GM21737 (cell line): ENCODE results near the gene SLC2A6.

ENCODE experiments used
- ATAC-seq: cut with Tn5 transposase; IDR thresholded peaks from one replicate; pipeline ENCODE4 v1.9.1; 2021; ENCODE audit warnings: mild to moderate bottlenecking, moderate library complexity; ENCODE audit not compliant: unreplicated experiment

The SLC2A6 gene

DNA sequence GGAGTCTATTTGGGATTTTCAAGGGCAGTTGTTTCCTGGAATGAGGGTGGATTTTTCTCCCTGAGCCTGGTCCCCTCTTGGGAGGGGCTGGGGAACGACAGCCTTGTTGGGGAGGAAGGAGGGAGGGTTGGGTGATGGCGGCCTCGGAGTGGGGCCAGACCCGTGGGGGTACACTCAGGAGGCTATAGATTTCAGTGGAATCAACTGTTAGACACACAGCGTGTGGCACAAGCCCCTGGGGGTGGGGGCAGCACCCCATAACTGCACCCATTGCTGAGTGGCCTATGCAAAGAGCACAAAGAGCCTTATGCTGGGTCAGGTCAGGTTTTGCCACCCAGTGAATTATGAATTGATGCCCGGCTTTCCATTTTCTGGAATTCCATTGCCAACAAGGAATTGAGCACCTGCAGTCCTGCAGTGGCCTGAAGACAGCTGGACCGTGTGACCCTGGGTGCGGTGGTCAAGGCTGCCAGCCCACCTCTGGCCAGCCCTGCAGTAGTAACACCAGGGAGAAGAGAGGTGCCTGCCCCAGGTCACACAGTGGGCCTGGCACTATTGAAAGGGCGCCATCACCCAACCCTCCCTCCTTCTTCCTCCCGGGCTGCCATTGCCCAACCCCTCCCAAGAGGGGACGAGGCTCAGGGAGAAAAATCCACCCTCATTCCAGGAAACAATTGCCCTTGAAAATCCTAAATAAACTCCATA lies 37.5 kb upstream of the SLC2A6 start:
- no peak for ATAC-seq

DNA sequence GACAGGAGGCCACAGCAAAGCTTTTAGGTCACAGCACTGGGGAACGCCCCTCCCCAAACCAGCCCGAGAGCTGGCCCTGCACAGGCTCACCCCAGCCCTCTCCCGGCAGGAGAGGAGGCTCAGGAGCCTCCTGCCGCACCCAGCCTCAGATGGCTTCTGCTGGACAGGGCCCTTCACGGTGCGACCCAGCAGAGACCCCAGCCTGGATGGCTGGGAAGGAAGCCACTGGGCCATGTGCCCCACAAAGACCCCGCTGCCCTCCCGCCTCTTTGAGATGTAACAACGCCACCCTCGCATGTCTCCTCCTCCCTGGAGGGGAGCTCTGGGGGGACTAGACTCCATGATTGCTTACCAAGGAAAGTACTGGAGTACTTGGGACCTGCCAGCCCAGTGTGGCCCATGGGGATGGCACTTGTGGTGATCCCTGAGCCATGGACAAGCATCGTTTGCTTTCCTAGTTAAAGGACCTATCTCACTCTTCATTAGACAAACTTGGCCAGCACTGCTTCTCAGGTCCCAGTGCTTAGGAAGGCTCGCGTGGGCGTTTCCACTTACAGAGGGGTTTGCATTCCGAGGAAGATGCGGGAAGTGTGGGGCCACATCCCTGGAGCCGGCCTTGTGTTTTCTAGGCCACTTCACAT lies 36.8 kb upstream of the SLC2A6 start:
- ATAC-seq, result no peak

DNA sequence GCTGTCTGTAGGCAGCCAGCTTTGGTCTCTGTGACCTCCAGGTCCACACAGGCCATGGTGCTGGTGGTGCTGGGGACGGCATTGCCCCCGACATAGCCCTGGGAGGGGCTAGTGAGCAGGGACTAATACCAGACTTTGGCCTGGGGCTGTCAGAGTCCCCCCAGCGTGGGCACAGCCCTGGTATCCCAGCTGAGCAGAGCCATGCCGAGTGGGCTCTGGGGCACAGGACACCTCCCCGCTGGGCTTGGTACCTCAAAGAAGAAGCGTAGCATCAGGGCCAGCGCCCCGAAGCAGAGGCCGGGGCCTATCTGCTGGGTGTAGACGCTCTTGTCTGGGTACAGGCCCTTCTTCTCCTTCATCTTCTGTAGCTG lies 36.3 kb upstream of the SLC2A6 start:
- no peak for ATAC-seq

DNA sequence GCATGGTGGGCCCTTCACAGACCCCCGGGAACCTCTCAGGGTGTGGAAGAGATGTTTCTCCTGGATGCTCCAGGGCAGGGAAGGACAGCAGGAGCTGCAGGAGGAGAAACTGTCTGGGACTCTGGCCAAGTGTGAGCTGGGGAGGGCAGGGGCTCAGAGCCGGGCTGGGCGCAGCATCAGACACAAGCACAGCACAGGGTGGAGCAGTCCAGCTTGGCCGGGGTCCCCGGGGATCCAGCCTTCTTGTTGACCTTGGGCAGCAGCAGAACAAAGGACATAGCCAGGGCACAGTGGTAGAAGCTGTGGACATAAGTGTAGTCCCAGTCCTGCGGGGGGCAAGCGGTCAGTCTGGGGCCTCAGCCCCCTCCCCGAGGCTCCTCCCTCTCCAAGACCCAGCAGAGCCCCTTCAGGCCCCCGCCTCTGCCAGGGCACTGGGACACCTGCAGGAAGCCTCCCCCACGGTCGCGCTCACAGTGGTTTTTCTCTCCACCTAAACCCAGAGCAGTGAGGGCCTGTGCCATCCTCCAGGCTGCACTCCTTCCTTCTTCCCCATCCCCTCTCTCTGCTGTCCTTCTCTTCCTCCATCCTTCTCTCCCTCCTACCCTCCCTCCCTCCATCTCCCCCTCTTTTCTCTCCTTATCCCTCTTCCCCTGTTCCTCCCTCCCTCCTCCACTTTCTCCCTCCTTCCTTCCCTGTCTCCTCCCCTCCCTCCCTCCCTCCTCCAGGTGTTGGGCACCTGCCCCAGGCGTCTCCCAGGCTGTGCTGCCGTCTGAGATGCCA lies 35.8 kb upstream of the SLC2A6 start:
- ATAC-seq, result no peak

DNA sequence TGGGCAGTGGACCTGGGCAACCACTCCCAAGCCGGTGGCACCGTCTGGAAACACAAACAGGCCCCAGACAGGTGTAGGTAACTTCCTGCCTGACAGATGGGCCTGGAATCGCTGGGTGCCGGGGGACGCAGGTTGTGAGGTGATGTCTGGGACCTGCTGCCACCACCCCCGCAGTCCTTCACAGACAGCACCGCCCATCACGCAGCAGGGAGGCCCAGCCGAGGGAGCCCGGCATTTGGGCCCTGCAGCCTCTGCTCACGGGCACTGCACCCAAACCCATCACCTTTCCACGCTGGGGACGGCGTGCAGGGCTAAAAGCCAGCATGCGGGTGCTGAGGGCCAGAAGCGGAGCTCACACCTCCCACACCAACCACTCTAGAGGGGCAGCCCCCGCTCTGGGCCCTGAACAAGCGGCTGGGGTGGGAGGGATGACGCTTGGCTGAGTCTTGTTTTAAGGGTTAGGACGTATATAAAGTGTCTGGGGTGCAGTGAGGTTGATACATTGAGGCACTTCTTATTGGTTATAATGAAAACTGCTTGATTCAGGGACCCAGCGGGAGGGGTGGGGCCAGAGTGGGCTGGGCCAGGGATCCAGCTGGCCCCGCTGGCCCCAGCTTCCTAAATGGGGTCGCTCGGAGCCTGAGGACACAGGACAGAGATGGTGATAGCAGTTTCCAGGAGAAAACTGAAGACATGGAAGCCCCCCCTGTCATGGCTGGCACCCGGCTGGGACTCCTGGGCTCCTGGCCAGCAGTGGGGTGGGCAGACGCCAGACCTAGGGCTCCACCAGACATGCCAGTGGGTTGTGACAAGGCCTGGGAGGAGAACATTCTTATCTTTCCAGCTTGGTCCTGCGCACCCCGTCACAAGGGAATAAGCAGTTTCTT lies 34.6 kb upstream of the SLC2A6 start:
- ATAC-seq, result no peak

DNA sequence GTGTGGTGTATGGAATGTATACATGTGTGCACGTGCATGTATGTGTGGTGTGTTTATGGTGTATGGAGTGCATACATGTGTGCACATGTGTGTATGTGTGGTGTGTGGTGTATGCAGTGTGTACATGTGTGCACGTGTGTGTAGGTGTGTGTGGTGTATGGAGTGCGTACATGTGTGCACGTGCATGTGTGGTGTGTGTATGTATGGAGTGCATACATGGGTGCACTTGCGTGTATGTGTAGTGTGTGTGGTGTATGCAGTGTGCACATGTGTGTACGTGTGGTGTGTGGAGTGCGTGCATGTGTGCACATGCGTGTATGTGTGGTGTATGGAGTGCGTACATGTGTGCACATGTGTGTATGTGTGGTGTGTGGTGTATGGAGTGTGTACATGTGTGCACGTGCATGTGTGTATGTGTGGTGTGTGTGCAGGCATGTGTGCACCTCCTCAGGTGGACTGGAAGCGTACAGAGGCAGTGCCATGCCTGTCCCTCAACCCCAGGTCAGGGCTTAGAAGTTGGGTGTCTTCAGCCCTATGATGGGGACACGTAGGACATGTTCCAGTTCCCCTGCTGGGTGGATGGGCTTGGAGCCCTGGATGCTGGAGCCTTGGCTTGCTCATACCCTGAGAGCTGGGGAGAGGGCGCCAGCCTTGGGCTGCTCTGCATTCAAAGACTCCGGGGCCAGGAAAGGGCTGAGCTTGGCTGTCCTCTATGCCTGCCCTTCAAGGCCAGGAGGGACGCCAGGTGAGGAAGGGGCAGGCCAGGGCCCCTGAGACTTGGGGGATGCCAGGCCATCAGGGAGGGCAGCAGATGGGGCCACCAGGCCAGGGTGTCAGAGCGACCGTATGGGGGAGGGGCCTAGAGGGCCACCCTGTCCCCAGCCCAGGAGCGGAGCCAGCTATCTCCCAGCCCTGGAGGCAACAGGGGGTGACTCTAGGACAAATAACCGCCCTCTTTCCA lies 33.6 kb upstream of the SLC2A6 start:
- no peak for ATAC-seq

DNA sequence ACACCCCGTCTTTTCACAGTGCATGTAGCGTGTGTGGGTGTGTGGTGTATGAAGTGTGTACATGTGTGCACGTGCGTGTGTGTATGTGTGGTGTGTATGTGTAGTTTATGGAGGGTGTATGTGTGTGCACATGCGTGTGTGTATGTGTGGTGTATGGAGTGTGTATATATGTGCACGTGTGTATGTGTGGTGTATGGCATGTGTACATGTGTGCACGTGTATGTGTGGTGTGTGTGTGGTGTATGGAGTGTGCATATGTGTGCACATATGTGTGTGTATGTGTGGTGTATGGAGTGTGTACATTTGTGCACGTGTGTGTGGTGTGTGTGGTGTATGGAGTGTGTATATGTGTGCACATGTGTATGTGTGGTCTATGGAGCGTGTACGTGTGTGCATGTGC lies 32.7 kb upstream of the SLC2A6 start:
- no peak for ATAC-seq

DNA sequence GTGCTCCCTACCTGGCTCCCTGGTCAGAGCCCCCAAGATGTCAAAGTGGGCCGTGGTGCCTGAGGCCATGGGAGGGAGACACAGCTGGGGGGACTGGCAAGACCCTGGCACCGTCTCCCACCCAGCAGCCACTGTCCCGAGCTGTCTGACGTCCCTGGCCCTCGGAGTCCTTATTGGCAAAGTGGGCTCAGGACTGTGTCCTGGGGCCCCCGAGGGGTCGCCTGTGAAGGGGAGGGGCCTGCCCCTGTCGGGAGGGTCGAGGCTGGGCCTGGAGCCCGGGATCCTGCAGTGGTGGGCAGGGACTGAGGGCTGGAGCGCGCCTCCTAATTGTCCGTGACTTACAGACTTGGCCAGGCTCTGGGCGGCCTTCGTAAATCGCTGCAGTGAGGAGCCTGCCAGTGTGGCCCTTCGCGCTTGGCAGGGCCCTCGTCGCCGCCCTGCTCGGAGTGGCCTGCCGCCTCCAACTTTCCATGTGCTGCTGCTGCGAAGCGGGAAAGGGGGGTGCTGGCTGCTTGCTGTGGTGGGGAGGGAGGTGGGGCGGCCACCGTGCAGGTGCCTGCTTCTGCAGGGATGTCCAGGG lies 32.1 kb upstream of the SLC2A6 start:
- ATAC-seq, result no peak

DNA sequence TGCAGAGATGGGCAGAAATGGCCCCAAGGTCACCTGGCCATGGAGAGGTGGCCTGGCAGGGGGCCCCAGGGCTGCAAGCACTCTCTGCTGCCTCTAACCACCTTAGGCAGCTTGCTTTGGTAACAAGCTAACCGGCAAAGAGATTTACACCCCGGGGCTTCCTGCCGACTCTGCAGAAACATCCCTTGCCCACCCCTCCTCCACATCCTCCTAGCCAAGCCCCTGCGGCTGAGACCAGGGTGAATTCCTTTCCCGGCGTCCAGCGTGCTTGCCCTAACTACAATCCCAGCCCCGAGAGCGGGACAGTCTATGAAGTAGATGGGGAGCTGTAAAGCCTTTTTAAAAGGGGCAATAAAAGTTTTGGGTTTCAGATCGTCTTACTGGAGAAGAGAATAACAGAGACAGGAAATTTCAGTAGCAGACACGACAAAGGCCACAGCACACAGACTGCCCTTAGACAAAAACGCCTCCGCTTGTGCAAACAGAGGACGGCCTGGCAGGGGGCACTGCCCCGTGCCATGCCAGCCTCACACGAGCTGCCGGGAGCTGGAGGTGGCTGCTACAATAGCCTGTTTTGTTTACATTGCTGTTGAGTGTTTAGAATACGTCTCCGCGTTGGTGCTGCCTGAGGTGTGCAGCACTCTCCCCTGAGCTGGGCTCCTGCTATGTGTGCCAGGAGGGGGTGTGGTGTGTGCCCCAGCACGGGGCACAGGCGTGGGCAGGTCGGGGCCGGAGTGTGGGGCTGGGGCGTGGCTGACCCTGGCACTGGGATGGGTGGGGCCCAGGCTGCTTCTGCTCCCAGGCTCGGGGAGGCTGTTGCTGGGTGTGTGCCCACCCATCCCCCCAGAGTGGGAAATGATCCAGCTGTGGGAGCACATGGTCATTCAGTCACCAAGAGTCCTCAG lies 30.5 kb upstream of the SLC2A6 start:
- no peak for ATAC-seq

DNA sequence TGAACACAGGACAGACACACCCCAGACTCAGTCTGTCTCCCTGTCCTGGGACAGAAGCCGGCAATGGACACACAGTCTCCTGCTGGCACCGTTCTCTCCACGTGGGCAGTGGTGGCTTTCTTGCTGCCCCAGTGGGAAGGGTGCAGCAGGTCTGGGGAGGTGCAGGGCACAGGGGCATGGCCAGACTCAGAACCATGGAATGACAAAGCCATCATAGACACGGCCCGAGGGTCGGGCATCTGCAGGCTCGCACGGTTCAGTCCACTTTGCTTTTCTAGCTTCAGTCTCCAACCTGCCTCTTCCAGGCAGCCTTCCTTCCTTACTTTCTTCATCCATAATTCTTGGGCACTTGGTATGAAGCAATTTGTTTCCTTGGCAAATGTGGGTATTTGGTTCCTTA lies 29.1 kb upstream of the SLC2A6 start:
- no peak for ATAC-seq

DNA sequence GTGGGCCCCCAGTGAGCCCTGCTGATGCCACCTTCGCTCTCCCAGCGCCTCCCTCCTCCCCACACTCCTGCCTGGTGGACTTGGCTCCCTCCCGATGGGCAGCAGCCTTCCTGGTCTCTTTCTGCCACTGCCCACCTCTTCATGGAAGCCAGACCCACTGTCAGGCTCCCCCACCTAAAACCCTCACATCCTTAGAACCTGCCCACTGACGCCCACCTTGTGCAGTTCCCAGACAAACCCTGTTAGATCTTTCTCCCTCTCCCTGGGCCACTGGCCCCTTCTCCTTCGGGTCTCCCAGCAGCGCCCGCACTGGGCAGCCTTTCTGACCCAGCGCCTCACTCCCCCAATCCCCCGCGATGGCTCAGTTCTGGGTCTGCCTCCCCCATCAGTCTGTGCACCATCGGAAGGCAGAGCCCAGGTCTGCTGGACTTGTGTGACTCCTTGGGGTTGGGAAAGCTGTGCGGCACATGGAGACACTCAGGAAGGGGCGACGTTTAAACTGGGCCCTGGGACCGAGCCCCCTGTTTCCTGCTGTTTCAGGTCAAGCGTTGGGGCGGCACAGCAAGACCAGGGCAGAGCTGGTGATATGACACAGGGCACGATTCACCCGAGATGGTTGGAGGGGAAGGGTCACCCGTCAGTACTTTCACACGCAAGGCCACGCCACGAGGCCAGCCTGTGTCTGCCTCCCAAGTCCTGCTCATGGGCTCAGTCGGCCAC lies 28.5 kb upstream of the SLC2A6 start:
- ATAC-seq, result no peak

DNA sequence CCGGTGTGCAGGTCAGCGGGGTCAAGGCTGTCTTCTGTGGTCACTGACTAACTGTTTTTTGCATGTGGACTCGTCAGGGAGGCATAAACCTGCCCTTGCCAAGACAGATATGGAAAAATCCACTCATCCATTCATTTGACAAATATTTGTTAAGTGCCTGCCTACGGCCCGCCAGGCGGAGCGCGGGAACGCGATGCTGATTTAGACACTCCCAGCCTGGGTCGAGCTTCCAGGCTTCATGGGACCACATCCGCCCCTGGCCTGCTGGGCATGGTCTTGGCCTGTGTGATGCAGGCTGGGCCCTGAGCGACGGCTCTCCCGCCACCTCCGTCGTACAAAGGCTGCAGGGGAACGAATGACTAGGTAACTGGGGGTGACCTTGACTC lies 27.7 kb upstream of the SLC2A6 start:
- no peak for ATAC-seq

DNA sequence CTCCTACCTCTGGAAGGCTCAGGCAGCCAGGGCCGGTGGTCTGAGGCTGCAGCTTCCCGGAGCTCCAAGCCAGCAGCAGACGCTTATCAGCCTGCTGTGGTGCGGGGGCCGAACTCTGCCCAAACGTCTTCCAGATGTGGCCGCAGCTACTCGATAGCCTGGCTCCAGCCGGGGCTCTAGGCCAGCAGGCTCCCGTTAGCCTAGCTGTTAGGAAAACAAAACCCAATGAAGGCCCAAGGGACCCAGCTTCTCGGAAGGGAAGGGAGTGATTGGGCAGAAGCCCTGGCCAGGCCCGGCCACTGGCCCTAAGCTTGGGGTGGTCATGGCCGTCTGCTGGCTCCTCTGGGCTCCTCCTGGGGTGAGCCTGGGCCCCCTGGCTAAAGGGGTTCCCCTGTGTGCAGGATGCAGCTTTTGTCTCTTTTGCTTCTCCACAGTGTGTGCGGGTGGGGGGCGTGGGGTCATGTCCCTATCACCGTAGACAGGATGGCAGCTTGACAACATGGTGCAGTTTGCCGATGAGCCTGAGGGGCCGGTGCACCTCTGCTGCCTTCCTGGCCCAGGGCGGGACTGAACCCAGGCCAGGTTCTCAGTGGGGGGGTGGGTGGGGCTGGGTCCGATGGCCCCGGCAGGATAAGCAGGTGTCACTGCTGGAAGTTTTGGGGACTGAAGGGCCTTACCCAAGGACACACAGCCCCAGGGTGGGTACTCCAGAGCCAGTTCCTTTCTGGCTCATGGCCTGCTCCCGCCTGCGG lies 27.2 kb upstream of the SLC2A6 start:
- no peak for ATAC-seq

DNA sequence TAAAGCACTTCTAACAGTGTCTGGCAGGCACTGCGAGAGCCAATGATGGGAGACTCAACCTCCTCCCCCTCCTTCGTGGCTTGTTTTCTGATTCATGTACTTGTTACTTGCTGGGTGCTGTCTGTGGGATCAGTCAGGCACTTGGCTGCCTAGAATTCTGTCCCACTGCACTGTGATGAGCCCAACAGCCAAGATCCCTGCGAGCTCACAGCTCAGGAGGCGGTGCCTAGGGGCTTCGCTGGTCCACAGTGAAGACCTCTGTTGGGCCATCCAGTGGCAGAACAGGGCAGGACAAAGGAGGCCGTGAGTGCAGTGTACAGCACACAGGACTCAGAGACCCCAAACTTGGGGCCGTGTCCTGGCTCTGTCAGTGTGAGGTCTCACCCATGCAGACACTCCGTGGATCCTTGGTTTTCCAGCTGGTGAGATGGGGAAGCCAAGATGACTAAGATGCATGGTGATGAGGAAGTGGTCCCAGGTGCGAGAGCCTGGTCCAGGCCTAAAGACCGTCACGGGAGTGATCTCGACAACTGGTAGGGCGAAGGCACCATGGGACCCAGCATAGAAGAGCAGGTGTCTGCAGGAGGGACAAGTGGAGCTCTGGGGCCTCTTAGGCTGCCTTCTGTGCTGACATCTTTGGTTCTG lies 26.4 kb upstream of the SLC2A6 start:
- ATAC-seq, result no peak

DNA sequence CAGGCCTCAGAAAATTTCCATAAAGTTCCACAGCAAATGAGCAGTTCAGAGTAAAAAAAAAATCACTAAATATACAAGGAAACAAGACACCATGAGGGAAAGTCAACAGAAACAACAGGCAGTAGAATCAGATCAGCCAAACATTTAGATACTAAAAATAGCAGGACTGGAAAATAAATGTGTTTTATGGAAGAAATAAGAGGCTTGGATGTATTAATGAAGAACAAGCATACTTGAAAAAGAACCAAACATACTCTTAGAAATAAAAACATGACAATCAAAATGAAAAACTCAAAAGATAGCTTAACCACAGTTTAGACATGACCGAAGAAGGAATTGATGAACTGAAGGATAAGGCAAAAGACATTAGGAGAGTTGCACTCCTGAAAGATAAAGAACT lies 23.2 kb upstream of the SLC2A6 start:
- no peak for ATAC-seq

DNA sequence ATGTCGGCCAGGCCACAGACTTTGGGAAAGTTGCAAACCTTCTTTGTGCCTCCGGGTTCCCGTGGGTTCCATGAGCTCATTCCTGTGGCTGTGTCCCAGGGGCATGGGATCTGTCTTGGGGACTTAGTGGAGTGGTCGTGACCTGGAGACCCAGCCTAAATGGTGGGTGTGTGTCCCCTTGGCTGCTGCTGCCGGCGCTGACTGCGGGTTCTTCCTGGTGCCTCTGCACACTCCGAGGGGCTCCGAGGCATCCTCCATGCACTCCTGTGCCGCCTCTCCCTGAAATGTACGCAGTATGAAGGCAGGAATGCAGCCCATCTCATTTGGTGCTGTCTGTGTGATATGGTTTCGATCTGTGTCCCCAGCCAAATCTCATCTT lies 21.0 kb upstream of the SLC2A6 start:
- no peak for ATAC-seq
